ENCODE data around the gene ANK3. TPM values are rescaled to one million over a fixed set of nuclear protein-coding genes. Genes with fewer than 3 reads are reported as not detected.
"Not testable (repeated sequence)": the region's sequence is repeated elsewhere in the genome, so short reads cannot be mapped to it uniquely, and the experiment has no call there.

The ANK3 gene
- total RNA-seq, 1 donor from 2014 or later: 87.6 TPM

GRCh38 chr10:60295028-60295937 lies 94.4 kb downstream of the ANK3 start:
- H3K9me3 Mint-ChIP-seq (ENCODE audit: low read depth): no peaks in the 10 kb centered on the region
- H3K36me3 Mint-ChIP-seq (ENCODE audit: insufficient read depth): no peaks in the 10 kb centered on the region
- H3K27ac Mint-ChIP-seq: no peak overlapping the region
- no peaks in the 10 kb centered on the region for H3K27me3 Mint-ChIP-seq
- H3K4me3 Mint-ChIP-seq (ENCODE audit: low read depth): no peak overlapping the region
- TF ChIP-seq CTCF (IDR thresholded peaks at IDR 0.05; ENCODE audit: unreplicated experiment): no peak
- peaks cover 15% of the 10 kb centered on the region for H3K4me1 Mint-ChIP-seq (ENCODE audit: low read depth)
- DNase-seq (ENCODE audit: low spot score, unreplicated experiment): no peak

GRCh38 chr10:60293581-60294175 lies 96.0 kb downstream of the ANK3 start:
- peaks cover 13% of the 10 kb centered on the region for H3K4me1 Mint-ChIP-seq (ENCODE audit: low read depth)
- no peak overlapping the region for H3K4me3 Mint-ChIP-seq (ENCODE audit: low read depth)
- no peaks in the 10 kb centered on the region for H3K27me3 Mint-ChIP-seq
- no peak for DNase-seq (ENCODE audit: low spot score, unreplicated experiment)
- no peaks in the 10 kb centered on the region for H3K9me3 Mint-ChIP-seq (ENCODE audit: low read depth)
- no peak overlapping the region for H3K27ac Mint-ChIP-seq
- no peak for TF ChIP-seq CTCF (IDR thresholded peaks at IDR 0.05; ENCODE audit: unreplicated experiment)
- no peaks in the 10 kb centered on the region for H3K36me3 Mint-ChIP-seq (ENCODE audit: insufficient read depth)

GRCh38 chr10:60292998-60293397 lies 96.7 kb downstream of the ANK3 start:
- no peak overlapping the region for H3K4me3 Mint-ChIP-seq (ENCODE audit: low read depth)
- H3K27me3 Mint-ChIP-seq: peaks cover 5% of the 10 kb centered on the region
- H3K4me1 Mint-ChIP-seq (ENCODE audit: low read depth): peaks cover 16% of the 10 kb centered on the region
- H3K9me3 Mint-ChIP-seq (ENCODE audit: low read depth): no peaks in the 10 kb centered on the region
- no peak for TF ChIP-seq CTCF (IDR thresholded peaks at IDR 0.05; ENCODE audit: unreplicated experiment)
- H3K27ac Mint-ChIP-seq: peak overlapping the region; percentile 63
- no peak for DNase-seq (ENCODE audit: low spot score, unreplicated experiment)
- H3K36me3 Mint-ChIP-seq (ENCODE audit: insufficient read depth): no peaks in the 10 kb centered on the region

GRCh38 chr10:60292536-60292935 lies 97.1 kb downstream of the ANK3 start:
- not testable (repeated sequence) for H3K27ac Mint-ChIP-seq; H3K4me3 Mint-ChIP-seq (ENCODE audit: low read depth); H3K9me3 Mint-ChIP-seq (ENCODE audit: low read depth); H3K27me3 Mint-ChIP-seq; H3K36me3 Mint-ChIP-seq (ENCODE audit: insufficient read depth); DNase-seq (ENCODE audit: low spot score, unreplicated experiment)
- H3K4me1 Mint-ChIP-seq (ENCODE audit: low read depth): peaks cover 17% of the 10 kb centered on the region

GRCh38 chr10:60291344-60291930 lies 98.2 kb downstream of the ANK3 start:
- Mint-ChIP-seq H3K4me1 (ENCODE audit: low read depth) (peaks cover 17% of the 10 kb centered on the region), H3K9me3 (ENCODE audit: low read depth) (no peaks in the 10 kb centered on the region), H3K4me3 (ENCODE audit: low read depth) (no peak overlapping the region), H3K36me3 (ENCODE audit: insufficient read depth) (no peaks in the 10 kb centered on the region), H3K27ac (no peak overlapping the region), H3K27me3 (peaks cover 5% of the 10 kb centered on the region)
- TF ChIP-seq CTCF (IDR thresholded peaks at IDR 0.05; ENCODE audit: unreplicated experiment): no peak
- no peak for DNase-seq (ENCODE audit: low spot score, unreplicated experiment)
